Loucy (cell line): Measurements from ENCODE around the gene CACNA2D3.
"Not testable (repeated sequence)": the region's sequence is repeated elsewhere in the genome, so short reads cannot be mapped to it uniquely, and the experiment has no call there.

ENCODE experiments used
- H2AFZ ChIP-seq: fragments of 200-600 bp; sonication (generic); 2 replicates; pipeline ENCODE4 v1.6.0; 2016; ENCODE audit warnings: antibody characterized with exemption, mild to moderate bottlenecking, low read length, moderate library complexity
- H3F3A ChIP-seq: fragments of 200-600 bp; 2 replicates; pipeline ENCODE4 v1.6.0; 2016; ENCODE audit warnings: antibody characterized with exemption, low read depth, mild to moderate bottlenecking
- H3K27me3 ChIP-seq: fragments of 200-600 bp; sonication (generic); 2 replicates; pipeline ENCODE4 v1.6.1; 2014; ENCODE audit warnings: low read length, mild to moderate bottlenecking; ENCODE audit not compliant: insufficient read depth, poor library complexity, severe bottlenecking
- H3K36me3 ChIP-seq: fragments of 200-600 bp; sonication (generic); 2 replicates; pipeline ENCODE4 v1.6.1; 2016; ENCODE audit warnings: low read length; ENCODE audit not compliant: insufficient read depth
- H3K4me1 ChIP-seq: fragments of 200-600 bp; sonication (generic); 2 replicates; pipeline ENCODE4 v1.5.1; 2014; ENCODE audit warnings: low read length, mild to moderate bottlenecking; ENCODE audit not compliant: insufficient read depth, poor library complexity, severe bottlenecking
- H3K4me2 ChIP-seq: fragments of 200-600 bp; sonication (generic); 2 replicates; pipeline ENCODE4 v1.6.0; 2014; ENCODE audit warnings: antibody characterized with exemption, low read length, low read depth, mild to moderate bottlenecking; ENCODE audit not compliant: poor library complexity, severe bottlenecking
- H3K4me3 ChIP-seq: fragments of 200-600 bp; sonication (generic); 2 replicates; pipeline ENCODE4 v1.5.1; 2014; ENCODE audit warnings: low read length, mild to moderate bottlenecking, mixed read lengths; ENCODE audit not compliant: poor library complexity, severe bottlenecking
- H3K79me2 ChIP-seq: fragments of 200-600 bp; sonication (generic); 2 replicates; pipeline ENCODE4 v1.6.1; 2014; ENCODE audit warnings: low read length; ENCODE audit not compliant: insufficient read depth
- H3K9ac ChIP-seq: fragments of 200-600 bp; sonication (generic); 2 replicates; pipeline ENCODE4 v1.6.0; 2014; ENCODE audit warnings: mild to moderate bottlenecking, low read depth, low read length, moderate library complexity; ENCODE audit not compliant: poor library complexity, severe bottlenecking
- H3K9me2 ChIP-seq: fragments of 200-600 bp; sonication (generic); replicated peaks from 2 replicates; pipeline ENCODE4 v1.6.1; 2016; ENCODE audit warnings: low read depth, low read length, mixed read lengths
- H3K9me3 ChIP-seq: fragments of 200-600 bp; sonication (generic); 2 replicates; pipeline ENCODE4 v1.6.1; 2014; ENCODE audit warnings: mild to moderate bottlenecking, antibody characterized with exemption, low read length, low read depth; ENCODE audit not compliant: insufficient read depth
- H4K20me1 ChIP-seq: fragments of 200-600 bp; sonication (generic); 2 replicates; pipeline ENCODE4 v1.6.0; 2014; ENCODE audit warnings: antibody characterized with exemption, low read length, mild to moderate bottlenecking; ENCODE audit not compliant: insufficient read depth, poor library complexity, severe bottlenecking
- EZH2phosphoT487 ChIP-seq: fragments of 200-600 bp; IDR thresholded peaks from 2 replicates; pipeline ENCODE4 v1.6.1; 2018; ENCODE audit warnings: antibody characterized with exemption, mild to moderate bottlenecking, moderate library complexity, borderline replicate concordance
- TF ChIP-seq, protein P1 (sequence below): fragments of 200-600 bp; sonication (generic); conservative IDR thresholded peaks from 2 replicates; pipeline ENCODE4 v1.5.1; 2014; ENCODE audit warnings: mild to moderate bottlenecking, antibody characterized with exemption, low read length

Gene CACNA2D3

DNA sequence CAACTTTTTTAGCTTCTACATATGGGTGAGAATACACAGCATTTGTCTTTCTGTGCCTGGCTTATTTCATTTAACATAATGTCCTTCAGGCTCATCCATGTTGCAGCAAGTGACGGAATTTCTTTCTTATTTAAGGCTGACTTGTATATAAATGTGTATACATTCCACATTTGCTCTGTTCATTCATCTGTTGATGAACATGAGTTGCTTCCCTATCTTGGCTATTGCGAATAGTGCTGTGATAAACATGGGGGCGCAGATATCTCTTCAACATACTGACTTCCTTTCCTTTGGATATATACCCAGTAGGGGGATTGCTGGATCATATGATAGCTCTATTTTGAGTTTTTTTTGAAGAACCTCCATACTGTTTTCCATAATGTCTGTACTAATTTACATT lies 332.5 kb downstream of the CACNA2D3 start:
- no peak overlapping the region for H3K4me2 ChIP-seq
- H3K9me2 ChIP-seq: no peaks in the 10 kb centered on the region
- no peaks in the 10 kb centered on the region for H3K4me1 ChIP-seq
- no peak overlapping the region for H3K9ac ChIP-seq
- no peak for TF ChIP-seq EZH2phosphoT487
- TF ChIP-seq, protein P1, sequence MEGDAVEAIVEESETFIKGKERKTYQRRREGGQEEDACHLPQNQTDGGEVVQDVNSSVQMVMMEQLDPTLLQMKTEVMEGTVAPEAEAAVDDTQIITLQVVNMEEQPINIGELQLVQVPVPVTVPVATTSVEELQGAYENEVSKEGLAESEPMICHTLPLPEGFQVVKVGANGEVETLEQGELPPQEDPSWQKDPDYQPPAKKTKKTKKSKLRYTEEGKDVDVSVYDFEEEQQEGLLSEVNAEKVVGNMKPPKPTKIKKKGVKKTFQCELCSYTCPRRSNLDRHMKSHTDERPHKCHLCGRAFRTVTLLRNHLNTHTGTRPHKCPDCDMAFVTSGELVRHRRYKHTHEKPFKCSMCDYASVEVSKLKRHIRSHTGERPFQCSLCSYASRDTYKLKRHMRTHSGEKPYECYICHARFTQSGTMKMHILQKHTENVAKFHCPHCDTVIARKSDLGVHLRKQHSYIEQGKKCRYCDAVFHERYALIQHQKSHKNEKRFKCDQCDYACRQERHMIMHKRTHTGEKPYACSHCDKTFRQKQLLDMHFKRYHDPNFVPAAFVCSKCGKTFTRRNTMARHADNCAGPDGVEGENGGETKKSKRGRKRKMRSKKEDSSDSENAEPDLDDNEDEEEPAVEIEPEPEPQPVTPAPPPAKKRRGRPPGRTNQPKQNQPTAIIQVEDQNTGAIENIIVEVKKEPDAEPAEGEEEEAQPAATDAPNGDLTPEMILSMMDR: no peak
- H3K9me3 ChIP-seq: no peaks in the 10 kb centered on the region
- no peaks in the 10 kb centered on the region for H3F3A ChIP-seq
- no peaks in the 10 kb centered on the region for H3K79me2 ChIP-seq
- no peaks in the 10 kb centered on the region for H3K36me3 ChIP-seq
- no peak overlapping the region for H2AFZ ChIP-seq
- no peaks in the 10 kb centered on the region for H4K20me1 ChIP-seq
- no peaks in the 10 kb centered on the region for H3K27me3 ChIP-seq
- no peak overlapping the region for H3K4me3 ChIP-seq

DNA sequence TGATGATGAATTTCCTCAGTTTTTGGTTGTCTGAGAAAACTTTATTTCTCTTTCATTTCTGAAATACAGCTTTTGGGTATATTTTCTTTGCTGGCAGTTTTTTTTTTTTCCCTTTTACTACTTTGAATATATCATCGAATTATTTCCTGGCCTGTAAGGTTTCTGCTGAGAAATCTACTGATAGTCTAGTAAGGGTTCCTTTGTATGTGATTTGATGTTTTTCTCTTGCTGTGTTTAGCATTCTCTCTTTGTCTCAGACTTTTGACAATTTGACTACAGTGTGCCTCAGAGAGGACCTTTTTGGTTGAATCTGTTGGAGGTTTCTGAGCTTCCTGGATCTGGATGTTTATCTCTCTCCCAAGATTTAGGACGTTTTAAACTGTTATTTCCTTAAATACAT lies 336.0 kb downstream of the CACNA2D3 start:
- TF ChIP-seq, protein P1: no peak
- TF ChIP-seq EZH2phosphoT487: no peak
- Histone ChIP-seq H3K4me1 (no peaks in the 10 kb centered on the region), H3K36me3 (no peaks in the 10 kb centered on the region), H2AFZ (no peak overlapping the region), H4K20me1 (no peaks in the 10 kb centered on the region), H3K79me2 (no peaks in the 10 kb centered on the region), H3K27me3 (no peaks in the 10 kb centered on the region), H3K9me2 (no peaks in the 10 kb centered on the region), H3K9ac (no peak overlapping the region), H3K4me3 (no peak overlapping the region), H3K4me2 (no peak overlapping the region), H3F3A (no peaks in the 10 kb centered on the region), H3K9me3 (no peaks in the 10 kb centered on the region)

DNA sequence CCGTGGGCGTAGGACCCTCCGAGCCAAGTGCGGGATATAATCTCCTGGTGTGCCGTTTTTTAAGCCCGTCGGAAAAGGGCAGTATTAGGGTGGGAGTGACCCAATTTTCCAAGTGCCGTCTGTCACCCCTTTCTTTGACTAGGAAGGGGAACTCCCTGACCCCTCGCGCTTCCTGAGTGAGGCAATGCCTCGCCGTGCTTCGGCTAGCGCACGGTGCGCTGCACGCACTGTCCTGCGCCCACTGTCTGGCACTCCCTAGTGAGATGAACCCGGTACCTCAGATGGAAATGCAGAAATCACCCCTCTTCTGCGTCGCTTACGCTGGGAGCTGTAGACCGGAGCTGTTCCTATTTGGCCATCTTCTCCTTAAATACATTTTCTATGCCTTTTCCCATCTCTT lies 342.2 kb downstream of the CACNA2D3 start:
- not testable (repeated sequence) for H3K4me1 ChIP-seq, H3K9me2 ChIP-seq, H3K9ac ChIP-seq, H3K4me2 ChIP-seq, H3K27me3 ChIP-seq, H3K4me3 ChIP-seq, H3K36me3 ChIP-seq, H3F3A ChIP-seq, H4K20me1 ChIP-seq, H3K79me2 ChIP-seq, H3K9me3 ChIP-seq, H2AFZ ChIP-seq

DNA sequence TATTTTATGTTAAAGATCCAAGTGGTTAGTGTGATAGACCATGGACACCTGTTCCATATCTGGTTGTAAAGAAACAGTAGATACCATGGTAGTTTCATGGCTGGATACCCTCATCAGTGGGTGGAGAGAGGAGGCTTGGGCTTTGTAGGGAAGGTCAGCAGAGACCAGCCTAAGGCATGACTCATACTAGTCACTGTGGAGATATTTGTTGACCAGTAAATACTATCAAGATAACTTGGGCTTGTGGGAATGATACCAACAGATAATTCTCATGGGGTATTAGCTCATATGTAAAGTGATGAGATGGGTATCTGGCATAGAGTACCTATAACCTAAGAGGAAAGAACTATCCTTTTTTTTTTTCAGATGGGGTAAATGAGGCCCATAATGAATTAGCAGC lies 354.5 kb downstream of the CACNA2D3 start:
- Histone ChIP-seq H3K9me2 (no peaks in the 10 kb centered on the region), H2AFZ (no peak overlapping the region)

More for the DNA sequence above, 354.5 kb downstream of the CACNA2D3 start:
- Histone ChIP-seq H3K4me2 (no peak overlapping the region), H3K4me1 (no peaks in the 10 kb centered on the region), H3K27me3 (no peaks in the 10 kb centered on the region), H4K20me1 (no peaks in the 10 kb centered on the region), H3F3A (no peaks in the 10 kb centered on the region), H3K9me3 (no peaks in the 10 kb centered on the region), H3K4me3 (no peak overlapping the region), H3K9ac (no peak overlapping the region), H3K36me3 (no peaks in the 10 kb centered on the region), H3K79me2 (no peaks in the 10 kb centered on the region)
- TF ChIP-seq EZH2phosphoT487: no peak
- TF ChIP-seq, protein P1: no peak
